ENCODE data around the gene E2F7.

Gene E2F7

DNA sequence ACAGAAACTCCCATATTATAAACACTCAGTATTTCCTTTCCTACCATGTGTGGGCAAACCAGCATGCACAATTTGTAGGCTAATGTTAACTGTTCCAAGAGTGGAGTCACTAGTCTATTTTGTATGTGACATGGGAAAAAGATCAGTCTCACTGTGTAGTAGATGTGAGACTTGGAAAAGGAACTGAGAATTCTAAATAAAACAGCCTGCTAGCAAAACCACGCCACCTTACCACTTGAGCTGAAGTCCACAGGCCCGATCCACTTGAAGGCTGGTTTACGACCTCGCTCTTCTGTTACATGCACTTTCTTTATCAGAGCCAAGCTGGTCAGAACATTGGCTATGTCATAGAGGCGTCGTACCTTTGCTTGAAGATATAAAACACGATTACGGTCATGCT lies 22.5 kb downstream of the E2F7 start:
- DNase-seq, result no peak
- Histone ChIP-seq H3K27ac (no peak overlapping the region), H3K27me3 (ENCODE audit: insufficient read depth, low read depth, severe bottlenecking) (no peaks in the 10 kb centered on the region), H3K9me3 (ENCODE audit: severe bottlenecking) (no peaks in the 10 kb centered on the region), H3K36me3 (peaks cover 96% of the 10 kb centered on the region), H3K4me3 (ENCODE audit: low read depth, low read length) (no peak overlapping the region)
- TF ChIP-seq, protein P1, sequence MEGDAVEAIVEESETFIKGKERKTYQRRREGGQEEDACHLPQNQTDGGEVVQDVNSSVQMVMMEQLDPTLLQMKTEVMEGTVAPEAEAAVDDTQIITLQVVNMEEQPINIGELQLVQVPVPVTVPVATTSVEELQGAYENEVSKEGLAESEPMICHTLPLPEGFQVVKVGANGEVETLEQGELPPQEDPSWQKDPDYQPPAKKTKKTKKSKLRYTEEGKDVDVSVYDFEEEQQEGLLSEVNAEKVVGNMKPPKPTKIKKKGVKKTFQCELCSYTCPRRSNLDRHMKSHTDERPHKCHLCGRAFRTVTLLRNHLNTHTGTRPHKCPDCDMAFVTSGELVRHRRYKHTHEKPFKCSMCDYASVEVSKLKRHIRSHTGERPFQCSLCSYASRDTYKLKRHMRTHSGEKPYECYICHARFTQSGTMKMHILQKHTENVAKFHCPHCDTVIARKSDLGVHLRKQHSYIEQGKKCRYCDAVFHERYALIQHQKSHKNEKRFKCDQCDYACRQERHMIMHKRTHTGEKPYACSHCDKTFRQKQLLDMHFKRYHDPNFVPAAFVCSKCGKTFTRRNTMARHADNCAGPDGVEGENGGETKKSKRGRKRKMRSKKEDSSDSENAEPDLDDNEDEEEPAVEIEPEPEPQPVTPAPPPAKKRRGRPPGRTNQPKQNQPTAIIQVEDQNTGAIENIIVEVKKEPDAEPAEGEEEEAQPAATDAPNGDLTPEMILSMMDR (IDR thresholded peaks at IDR 0.05; ENCODE audit: low read depth, low read length), result no peak

DNA sequence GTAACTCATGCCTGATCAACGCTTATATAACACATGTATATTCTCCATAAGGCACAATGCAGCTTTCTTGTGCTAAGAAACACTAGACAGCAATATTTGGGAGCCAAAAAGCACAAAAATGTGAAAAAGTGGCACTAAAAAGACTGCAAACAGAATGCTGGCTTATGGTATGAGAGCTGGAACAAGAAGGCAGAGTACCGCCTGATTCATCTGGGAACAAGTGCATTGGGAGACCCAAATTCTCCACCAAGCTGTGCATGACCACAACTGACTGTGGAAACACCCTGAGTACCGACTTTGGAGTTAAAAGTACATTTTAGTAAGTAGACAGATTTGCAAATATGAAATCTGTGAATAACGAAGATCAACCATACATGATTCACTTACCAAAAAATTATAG lies 25.1 kb downstream of the E2F7 start:
- Histone ChIP-seq H3K36me3 (peaks cover 82% of the 10 kb centered on the region), H3K27me3 (ENCODE audit: insufficient read depth, low read depth, severe bottlenecking) (no peaks in the 10 kb centered on the region), H3K9me3 (ENCODE audit: severe bottlenecking) (no peaks in the 10 kb centered on the region), H3K27ac (no peak overlapping the region), H3K4me3 (ENCODE audit: low read depth, low read length) (no peak overlapping the region)
- no peak for DNase-seq
- TF ChIP-seq, protein P1 (IDR thresholded peaks at IDR 0.05; ENCODE audit: low read depth, low read length), result no peak

DNA sequence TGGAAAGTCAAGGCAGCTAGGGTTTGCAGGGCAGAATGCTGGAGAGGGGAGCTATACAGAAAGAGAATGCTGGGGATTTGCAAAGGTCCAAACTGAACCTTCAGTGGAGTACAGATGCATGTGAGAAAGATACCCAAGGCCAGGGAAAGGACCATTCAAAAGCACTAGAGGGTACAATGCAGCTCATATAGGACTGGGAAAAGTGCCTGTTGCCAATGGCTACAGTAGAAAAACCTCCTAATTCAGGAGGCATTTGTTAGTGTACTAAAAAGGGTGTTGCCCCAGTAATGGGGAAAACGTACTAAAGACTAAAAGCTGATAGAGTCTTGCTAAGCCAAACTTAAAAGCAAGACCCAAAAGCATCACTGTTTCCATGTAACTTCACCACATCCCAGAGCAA lies 30.1 kb downstream of the E2F7 start:
- no peak for DNase-seq
- TF ChIP-seq, protein P1 (IDR thresholded peaks at IDR 0.05; ENCODE audit: low read depth, low read length), result no peak
- H3K36me3 ChIP-seq, result peaks cover 82% of the 10 kb centered on the region
- H3K9me3 ChIP-seq (ENCODE audit: severe bottlenecking), result no peaks in the 10 kb centered on the region
- no peaks in the 10 kb centered on the region for H3K27me3 ChIP-seq (ENCODE audit: insufficient read depth, low read depth, severe bottlenecking)
- no peak overlapping the region for H3K4me3 ChIP-seq (ENCODE audit: low read depth, low read length)
- no peak overlapping the region for H3K27ac ChIP-seq

DNA sequence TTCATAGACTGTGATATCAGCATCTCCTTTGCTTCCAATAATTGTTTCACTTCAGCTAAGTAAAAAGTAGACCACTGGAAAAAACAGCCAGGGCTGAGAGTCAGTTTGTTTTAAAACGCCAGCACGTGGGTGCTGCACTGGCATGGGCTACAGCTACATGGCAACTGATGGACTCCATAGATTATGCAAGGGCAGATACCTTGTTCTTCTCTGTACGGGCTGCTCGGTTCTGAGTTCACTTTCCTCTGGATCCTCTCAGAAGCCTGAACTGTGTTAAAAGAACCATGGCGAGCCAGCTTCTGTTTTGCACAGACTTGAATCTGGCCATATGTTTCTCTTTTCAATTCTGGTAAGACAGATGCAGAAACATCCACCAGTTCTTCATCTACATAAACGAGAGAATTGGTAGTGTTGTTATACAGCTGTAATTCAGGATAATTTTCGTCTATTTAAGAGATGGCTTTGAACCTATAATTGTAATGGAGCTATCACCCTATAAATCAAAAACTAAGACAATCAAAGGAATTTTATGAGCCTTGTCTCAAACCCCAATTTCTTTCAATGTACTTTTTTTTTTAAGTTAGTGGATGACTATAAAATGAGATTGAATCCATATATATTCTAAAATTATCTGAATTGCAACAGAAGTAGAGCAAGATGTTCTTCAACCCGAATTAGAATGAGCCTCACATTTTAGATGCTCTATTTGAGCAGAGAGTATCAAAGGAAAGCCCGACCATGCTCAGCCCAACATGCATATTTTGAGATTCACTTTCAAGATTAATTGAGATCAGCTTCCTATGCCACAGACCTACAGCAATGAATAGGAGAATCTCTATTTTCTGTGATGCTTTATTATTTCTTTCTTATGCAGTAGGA lies 31.5 kb downstream of the E2F7 start:
- no peaks in the 10 kb centered on the region for H3K27me3 ChIP-seq (ENCODE audit: insufficient read depth, low read depth, severe bottlenecking)
- TF ChIP-seq, protein P1 (IDR thresholded peaks at IDR 0.05; ENCODE audit: low read depth, low read length), result no peak
- H3K4me3 ChIP-seq (ENCODE audit: low read depth, low read length), result no peak overlapping the region
- H3K36me3 ChIP-seq, result peaks cover 83% of the 10 kb centered on the region
- no peak for DNase-seq
- H3K9me3 ChIP-seq (ENCODE audit: severe bottlenecking), result no peaks in the 10 kb centered on the region
- no peak overlapping the region for H3K27ac ChIP-seq

DNA sequence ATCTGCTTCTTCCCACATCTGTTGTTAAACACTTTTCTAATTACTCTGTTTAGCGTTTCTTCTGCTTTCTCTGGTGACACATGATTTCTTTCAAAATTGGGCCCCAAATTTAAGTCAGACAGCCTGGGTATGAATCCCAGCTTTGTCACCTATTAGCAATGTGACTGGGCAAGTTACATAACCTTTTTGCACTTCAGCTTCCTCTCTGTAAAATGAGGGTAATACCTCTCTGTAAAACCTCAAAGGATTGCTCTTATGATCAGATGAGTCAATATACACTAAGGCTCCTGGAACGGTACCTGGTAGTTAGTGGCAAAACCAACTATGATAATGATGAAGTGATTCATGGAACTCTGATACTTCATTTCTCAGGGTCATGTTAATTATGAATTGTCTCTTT lies 33.0 kb downstream of the E2F7 start:
- H3K4me3 ChIP-seq (ENCODE audit: low read depth, low read length), result no peak overlapping the region
- DNase-seq, result no peak
- no peak overlapping the region for H3K27ac ChIP-seq
- H3K27me3 ChIP-seq (ENCODE audit: insufficient read depth, low read depth, severe bottlenecking), result no peaks in the 10 kb centered on the region
- no peaks in the 10 kb centered on the region for H3K9me3 ChIP-seq (ENCODE audit: severe bottlenecking)
- TF ChIP-seq, protein P1 (IDR thresholded peaks at IDR 0.05; ENCODE audit: low read depth, low read length), result no peak
- H3K36me3 ChIP-seq, result peaks cover 84% of the 10 kb centered on the region

DNA sequence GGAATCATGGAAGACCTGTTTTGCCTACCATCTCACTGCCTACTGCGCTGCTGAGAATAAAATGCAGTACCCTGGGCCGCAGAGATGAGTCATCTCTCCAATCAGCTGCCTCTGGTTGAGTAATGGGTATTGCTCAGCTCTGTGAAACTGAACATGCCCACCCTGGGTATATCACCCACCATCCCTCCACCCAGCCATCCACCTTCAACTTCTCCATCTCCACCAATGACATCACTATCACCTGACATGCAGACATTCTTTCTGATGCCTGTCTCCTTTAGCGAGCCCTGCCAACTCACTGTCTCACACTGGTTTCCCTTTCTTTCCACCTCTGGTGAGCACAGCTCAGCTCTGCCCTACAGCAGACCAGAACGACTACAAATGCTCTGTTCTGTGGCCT lies 33.6 kb downstream of the E2F7 start:
- no peak overlapping the region for H3K27ac ChIP-seq
- H3K9me3 ChIP-seq (ENCODE audit: severe bottlenecking), result no peaks in the 10 kb centered on the region
- no peak overlapping the region for H3K4me3 ChIP-seq (ENCODE audit: low read depth, low read length)
- no peaks in the 10 kb centered on the region for H3K27me3 ChIP-seq (ENCODE audit: insufficient read depth, low read depth, severe bottlenecking)
- TF ChIP-seq, protein P1 (IDR thresholded peaks at IDR 0.05; ENCODE audit: low read depth, low read length), result no peak
- H3K36me3 ChIP-seq, result peaks cover 91% of the 10 kb centered on the region
- DNase-seq, result no peak
